ENCODE data around the gene CFAP46.
"Not testable (repeated sequence)": the region's sequence is repeated elsewhere in the genome, so short reads cannot be mapped to it uniquely, and the experiment has no call there.

Gene CFAP46

GRCh38 chr10:132910186-132910880 lies 32.0 kb downstream of the CFAP46 start:
- Histone ChIP-seq H3K4me3 (no peak overlapping the region), H3K4me1 (no peaks in the 10 kb centered on the region), H3K36me3 (replicated peaks) (no peaks in the 10 kb centered on the region), H3K27me3 (ENCODE audit: low read depth) (no peaks in the 10 kb centered on the region), H3K9me3 (no peaks in the 10 kb centered on the region)
- in situ Hi-C loops (cut with MboI; ENCODE audit: low sequenced_read_pairs) = no loop called here
- DNase-seq (ENCODE audit: low spot score in 2 of 2) = no peak

DNA sequence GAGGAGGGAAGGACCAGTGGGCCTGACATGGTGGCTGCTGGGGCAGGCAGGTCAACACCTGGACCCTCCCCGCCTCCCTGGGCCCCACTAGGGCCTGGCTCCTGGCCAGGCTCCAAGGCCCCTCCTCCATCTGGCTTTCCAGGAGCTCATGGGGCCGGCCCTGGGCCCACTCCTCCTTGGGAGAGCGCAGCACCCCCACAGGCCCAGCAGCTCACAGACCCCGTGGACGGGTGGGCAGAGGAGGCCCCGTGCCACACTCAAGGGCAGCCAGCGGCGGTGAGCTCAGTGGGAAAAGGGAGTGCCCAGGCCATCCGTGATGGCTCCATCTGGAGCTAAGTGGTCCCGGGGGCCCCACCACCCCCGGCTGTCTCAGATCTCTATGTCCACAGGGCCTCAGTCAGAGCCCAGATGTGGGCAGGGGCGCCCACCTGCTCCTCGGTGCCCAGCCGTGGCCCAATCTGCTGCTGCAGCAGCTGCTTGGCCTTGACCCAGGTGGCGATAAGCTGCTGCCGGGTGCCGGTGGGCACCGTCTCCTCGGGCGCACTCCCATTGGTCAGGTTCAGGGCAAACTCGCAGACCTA lies 32.8 kb downstream of the CFAP46 start:
- H3K27me3 ChIP-seq (ENCODE audit: low read depth) = no peaks in the 10 kb centered on the region
- H3K9me3 ChIP-seq = no peaks in the 10 kb centered on the region
- no peaks in the 10 kb centered on the region for H3K36me3 ChIP-seq (replicated peaks)
- H3K4me1 ChIP-seq = no peaks in the 10 kb centered on the region
- in situ Hi-C loops (cut with MboI; ENCODE audit: low sequenced_read_pairs) = no loop called here
- no peak for DNase-seq (ENCODE audit: low spot score in 2 of 2)
- H3K4me3 ChIP-seq = no peak overlapping the region

DNA sequence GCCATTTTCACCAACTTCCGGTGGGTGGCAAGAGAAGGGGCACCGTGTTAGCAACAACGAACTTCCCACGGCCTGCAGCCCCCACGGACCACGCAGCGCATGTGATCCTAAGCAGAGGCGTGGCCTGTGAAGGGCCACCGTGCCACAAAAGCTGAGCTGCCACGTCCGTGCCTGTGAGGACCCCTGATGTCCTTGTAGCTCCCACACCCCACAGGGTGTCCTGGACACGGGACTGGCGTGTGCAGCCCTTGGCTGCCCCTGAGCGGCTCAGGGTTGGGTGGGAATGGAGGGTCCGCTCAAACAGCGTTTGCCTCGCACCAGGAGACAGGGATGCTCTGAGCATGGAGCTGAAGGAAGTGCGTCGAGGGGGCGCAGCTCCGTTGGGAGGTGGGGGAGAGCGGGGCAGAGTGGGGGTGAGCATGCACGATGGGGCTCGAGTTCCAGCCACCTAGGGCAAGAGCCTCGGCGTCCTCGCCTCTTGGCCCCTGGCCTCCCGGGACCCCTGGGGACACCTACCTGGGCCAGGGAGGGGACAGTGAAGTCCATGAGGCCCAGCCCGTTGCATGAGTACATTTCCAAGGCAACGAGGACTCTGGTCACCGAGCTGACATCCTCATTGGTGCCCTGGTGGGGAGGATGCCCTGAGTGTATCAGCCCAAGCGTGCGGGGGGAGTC lies 33.6 kb downstream of the CFAP46 start:
- Histone ChIP-seq H3K9me3 (no peaks in the 10 kb centered on the region), H3K4me1 (no peaks in the 10 kb centered on the region), H3K27me3 (ENCODE audit: low read depth) (no peaks in the 10 kb centered on the region), H3K4me3 (no peak overlapping the region), H3K36me3 (replicated peaks) (no peaks in the 10 kb centered on the region)
- in situ Hi-C loops (cut with MboI; ENCODE audit: low sequenced_read_pairs) = no loop called here
- DNase-seq (ENCODE audit: low spot score in 2 of 2) = no peak

- no peaks in the 10 kb centered on the region for H3K27me3 ChIP-seq (ENCODE audit: low read depth)
- no peaks in the 10 kb centered on the region for H3K36me3 ChIP-seq (replicated peaks)
- no peak for DNase-seq (ENCODE audit: low spot score in 2 of 2)
- in situ Hi-C loops (cut with MboI; ENCODE audit: low sequenced_read_pairs) = no loop called here
- no peaks in the 10 kb centered on the region for H3K4me1 ChIP-seq
- no peaks in the 10 kb centered on the region for H3K9me3 ChIP-seq
- no peak overlapping the region for H3K4me3 ChIP-seq
Observed at GRCh38 chr10:132907821-132908620, 34.3 kb downstream of the CFAP46 start.

- in situ Hi-C loops (cut with MboI; ENCODE audit: low sequenced_read_pairs) = no loop called here
- DNase-seq (ENCODE audit: low spot score in 2 of 2) = no peak
- Histone ChIP-seq H3K27me3 (ENCODE audit: low read depth) (peaks cover 2% of the 10 kb centered on the region), H3K36me3 (replicated peaks) (no peaks in the 10 kb centered on the region), H3K4me3 (no peak overlapping the region), H3K9me3 (no peaks in the 10 kb centered on the region), H3K4me1 (no peaks in the 10 kb centered on the region)
Observed at GRCh38 chr10:132906836-132907235, 35.5 kb downstream of the CFAP46 start.

DNA sequence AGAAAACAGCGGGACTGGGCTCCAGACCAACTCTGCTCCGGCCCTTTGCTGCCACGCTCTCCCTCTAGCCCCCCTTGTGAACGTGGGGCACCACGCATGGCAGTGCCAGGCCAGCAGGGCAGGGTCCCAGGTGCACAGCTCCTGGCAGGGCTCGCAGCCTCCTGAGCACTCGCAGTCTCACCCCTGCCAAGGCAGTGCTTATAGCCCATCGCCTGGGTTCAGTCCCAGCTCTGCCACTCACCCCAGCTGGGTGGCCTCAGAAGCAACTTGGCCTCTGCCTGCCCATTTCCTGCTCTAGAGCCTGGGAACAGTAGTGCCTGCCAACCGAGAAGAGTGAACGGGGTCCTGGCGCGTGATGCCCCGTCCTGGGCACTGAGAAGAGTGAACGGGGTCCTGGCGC lies 36.3 kb downstream of the CFAP46 start:
- no peak overlapping the region for H3K4me3 ChIP-seq
- in situ Hi-C loops (cut with MboI; ENCODE audit: low sequenced_read_pairs) = no loop called here
- H3K36me3 ChIP-seq (replicated peaks) = no peaks in the 10 kb centered on the region
- DNase-seq (ENCODE audit: low spot score in 2 of 2) = no peak
- no peaks in the 10 kb centered on the region for H3K4me1 ChIP-seq
- no peaks in the 10 kb centered on the region for H3K9me3 ChIP-seq
- peaks cover 9% of the 10 kb centered on the region for H3K27me3 ChIP-seq (ENCODE audit: low read depth)

DNA sequence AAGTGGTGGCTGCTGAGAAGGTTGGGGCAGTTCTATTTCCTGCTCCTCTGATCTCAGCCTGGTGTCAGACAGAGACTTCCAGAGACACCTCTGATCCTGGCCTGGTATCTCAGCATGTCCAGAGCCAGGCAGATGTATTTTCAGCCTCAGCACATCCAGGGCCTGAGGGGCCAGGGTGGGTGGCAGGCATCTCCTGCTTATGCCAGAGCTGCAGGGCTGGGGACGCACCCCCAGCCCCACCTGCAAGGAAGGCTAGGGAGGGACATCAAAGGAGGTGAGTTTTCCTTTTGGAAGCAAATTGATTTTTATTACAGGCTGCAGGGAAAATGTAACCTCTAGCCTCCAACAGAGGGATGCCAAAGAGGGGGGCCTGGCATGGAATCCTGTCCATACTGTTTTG lies 36.7 kb downstream of the CFAP46 start:
- no peaks in the 10 kb centered on the region for H3K36me3 ChIP-seq (replicated peaks)
- no peaks in the 10 kb centered on the region for H3K4me1 ChIP-seq
- peaks cover 10% of the 10 kb centered on the region for H3K27me3 ChIP-seq (ENCODE audit: low read depth)
- no peak for DNase-seq (ENCODE audit: low spot score in 2 of 2)
- in situ Hi-C loops (cut with MboI; ENCODE audit: low sequenced_read_pairs) = no loop called here
- H3K4me3 ChIP-seq = no peak overlapping the region
- H3K9me3 ChIP-seq = no peaks in the 10 kb centered on the region

GRCh38 chr10:132904814-132905649 lies 37.3 kb downstream of the CFAP46 start:
- in situ Hi-C loops (cut with MboI; ENCODE audit: low sequenced_read_pairs) = no loop called here
- no peaks in the 10 kb centered on the region for H3K4me1 ChIP-seq
- H3K9me3 ChIP-seq = no peaks in the 10 kb centered on the region
- no peak overlapping the region for H3K4me3 ChIP-seq
- peaks cover 10% of the 10 kb centered on the region for H3K27me3 ChIP-seq (ENCODE audit: low read depth)
- no peaks in the 10 kb centered on the region for H3K36me3 ChIP-seq (replicated peaks)
- no peak for DNase-seq (ENCODE audit: low spot score in 2 of 2)

DNA sequence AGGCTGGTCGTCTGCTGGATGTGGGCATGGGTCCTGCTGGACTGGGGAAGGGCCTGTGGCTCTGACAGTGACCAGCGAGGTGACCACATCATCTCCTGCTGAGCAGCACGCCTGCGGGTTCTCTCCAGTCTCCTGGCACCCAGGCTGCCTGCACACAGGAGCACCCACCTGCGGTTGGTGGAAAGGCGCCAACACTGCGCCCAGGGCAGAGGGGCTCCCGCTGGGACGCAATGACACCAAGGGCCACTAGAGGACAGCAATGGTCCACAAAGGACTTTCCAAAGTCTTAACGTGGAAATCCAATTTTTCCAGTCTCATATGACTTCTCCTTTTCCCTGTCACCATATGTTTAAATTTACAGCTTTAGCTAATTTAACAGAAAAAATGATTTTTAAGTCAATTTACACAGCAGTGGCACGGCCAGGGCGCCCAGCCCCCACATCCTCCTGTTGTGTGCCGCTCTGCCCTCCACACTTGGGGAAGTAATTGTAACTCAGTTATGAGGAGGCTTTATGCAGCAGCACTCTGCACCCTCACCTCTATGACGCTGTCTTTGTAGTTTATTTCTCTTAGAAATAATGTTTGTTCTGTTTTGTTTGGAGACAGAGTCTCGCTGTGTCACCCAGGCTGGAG lies 38.1 kb downstream of the CFAP46 start:
- peak; percentile 14 to 78 for DNase-seq (ENCODE audit: low spot score in 2 of 2)
- peaks cover 10% of the 10 kb centered on the region for H3K27me3 ChIP-seq (ENCODE audit: low read depth)
- in situ Hi-C loops (cut with MboI; ENCODE audit: low sequenced_read_pairs) = no loop called here
- no peaks in the 10 kb centered on the region for H3K36me3 ChIP-seq (replicated peaks)
- no peaks in the 10 kb centered on the region for H3K9me3 ChIP-seq
- no peak overlapping the region for H3K4me3 ChIP-seq
- H3K4me1 ChIP-seq = no peaks in the 10 kb centered on the region

GRCh38 chr10:132902656-132903575 lies 39.5 kb downstream of the CFAP46 start:
- H3K9me3 ChIP-seq; H3K4me3 ChIP-seq; H3K27me3 ChIP-seq (ENCODE audit: low read depth); H3K36me3 ChIP-seq (replicated peaks); DNase-seq (ENCODE audit: low spot score in 2 of 2); H3K4me1 ChIP-seq; in situ Hi-C loops (cut with MboI; ENCODE audit: low sequenced_read_pairs): not testable (repeated sequence)

DNA sequence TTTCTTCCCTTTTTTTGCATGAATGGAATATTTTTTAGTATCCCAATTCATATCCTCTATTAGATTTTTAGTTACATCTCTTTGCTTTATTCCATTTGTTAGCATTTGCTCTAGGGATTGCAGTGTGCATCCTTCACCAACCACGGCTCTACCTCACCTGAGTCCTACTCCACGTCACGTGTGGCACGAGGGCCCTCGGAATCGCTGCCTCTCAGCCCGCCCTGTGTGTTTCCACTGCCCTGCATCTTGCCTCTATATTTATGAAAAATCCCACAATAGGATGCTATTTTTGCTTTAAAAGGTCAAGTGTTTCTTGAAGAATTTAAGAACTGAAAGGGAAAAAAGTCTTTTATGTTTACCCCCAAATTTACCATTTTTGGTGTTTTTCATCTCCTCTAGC lies 41.0 kb downstream of the CFAP46 start:
- DNase-seq (ENCODE audit: low spot score in 2 of 2) = no peak
- H3K4me1 ChIP-seq = no peaks in the 10 kb centered on the region
- H3K9me3 ChIP-seq = peaks cover 4% of the 10 kb centered on the region; the same call in 1 of the 2 replicates
- in situ Hi-C loops (cut with MboI; ENCODE audit: low sequenced_read_pairs) = no loop called here
- H3K27me3 ChIP-seq (ENCODE audit: low read depth) = peaks cover 14% of the 10 kb centered on the region
- H3K36me3 ChIP-seq (replicated peaks) = no peaks in the 10 kb centered on the region
- H3K4me3 ChIP-seq = no peak overlapping the region

DNA sequence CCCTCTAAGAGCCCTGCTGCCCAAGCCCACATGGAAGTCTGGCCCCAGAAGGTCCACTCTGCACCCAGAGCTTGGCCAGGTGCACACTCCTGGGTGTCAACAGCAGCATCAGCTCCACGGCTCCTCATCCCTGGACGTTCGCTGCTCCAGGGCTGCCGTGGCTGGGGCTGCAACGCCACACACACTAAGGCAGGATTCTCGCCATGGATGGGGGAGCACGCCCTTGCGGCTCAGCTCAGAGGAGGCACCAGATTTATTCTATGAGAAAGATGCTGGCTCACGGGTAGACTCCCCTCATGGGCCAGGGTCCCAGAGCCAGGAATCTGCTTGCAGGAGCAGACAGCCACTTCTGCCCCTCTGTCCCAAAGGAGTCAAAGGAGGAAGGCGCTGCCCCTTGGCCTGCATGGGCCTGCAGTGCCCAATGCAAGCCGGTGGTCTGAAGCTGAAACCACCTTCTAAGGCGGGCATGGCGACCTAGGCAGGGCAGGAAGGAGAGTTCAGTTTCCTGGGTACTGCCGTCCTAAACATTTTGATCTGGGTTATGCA lies 42.1 kb downstream of the CFAP46 start:
- Histone ChIP-seq H3K4me3 (no peak overlapping the region), H3K9me3 (peaks cover 4% of the 10 kb centered on the region; the same call in 1 of the 2 replicates), H3K27me3 (ENCODE audit: low read depth) (peaks cover 14% of the 10 kb centered on the region), H3K4me1 (no peaks in the 10 kb centered on the region), H3K36me3 (replicated peaks) (no peaks in the 10 kb centered on the region)
- in situ Hi-C loops (cut with MboI; ENCODE audit: low sequenced_read_pairs) = no loop called here
- no peak for DNase-seq (ENCODE audit: low spot score in 2 of 2)
